Activated CD4-positive, alpha-beta T cell treated with anti-CD3 and anti-CD28 coated beads, Interleukin-2, amount 50 U/mL, for 24 hours (primary cell): Measurements from ENCODE around the gene PLEKHA6.

ENCODE experiments used
- DNase-seq, 2 donors: peaks; one replicate each; pipeline ENCODE4 v3.0.0-alpha.2; 2020; ENCODE audit warnings: low read depth in 1 of 2, low spot score in 1 of 2

The PLEKHA6 gene

DNA sequence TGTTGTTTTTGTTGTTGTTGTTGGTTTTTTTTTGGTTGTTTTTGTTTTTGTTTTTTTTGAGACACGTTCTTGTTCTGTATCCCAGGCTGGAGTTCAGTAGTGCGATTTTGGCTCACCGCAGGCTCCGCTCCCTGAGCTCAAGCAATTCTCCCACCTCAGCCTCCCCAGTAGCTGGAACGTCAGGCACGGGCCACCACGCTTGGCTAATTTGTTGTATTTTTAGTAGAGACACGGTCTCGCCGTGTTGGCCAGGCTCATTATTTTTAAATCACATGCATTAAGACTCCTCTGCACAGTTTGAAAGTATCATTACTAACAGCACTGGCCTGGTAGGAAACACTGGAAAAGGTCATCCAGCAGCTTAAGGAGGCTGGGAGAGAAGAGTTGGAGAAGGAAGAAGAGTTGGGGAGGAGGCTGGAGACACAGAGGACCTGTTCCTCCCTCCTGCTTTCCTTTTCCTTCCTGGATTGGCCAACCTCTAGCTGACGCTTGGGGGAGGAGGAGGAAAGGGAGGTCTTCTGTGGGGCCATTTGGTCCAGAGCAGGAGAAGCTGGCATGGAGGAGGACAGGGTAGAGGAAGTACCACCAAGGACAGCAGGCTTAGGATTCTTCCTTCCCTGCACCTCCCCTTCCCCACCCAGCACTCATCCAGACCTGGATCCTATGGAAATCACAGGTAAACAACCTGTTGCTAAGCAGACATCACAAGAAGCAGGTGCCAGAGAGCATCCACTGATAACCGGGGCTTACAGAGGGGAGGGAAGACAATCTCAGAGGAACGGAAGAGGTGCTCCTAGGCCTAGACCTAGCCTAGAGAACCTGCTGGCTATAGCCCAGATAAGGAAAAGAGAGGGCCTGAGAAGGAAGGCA lies 74.1 kb downstream of the PLEKHA6 start:
- no peak for DNase-seq

DNA sequence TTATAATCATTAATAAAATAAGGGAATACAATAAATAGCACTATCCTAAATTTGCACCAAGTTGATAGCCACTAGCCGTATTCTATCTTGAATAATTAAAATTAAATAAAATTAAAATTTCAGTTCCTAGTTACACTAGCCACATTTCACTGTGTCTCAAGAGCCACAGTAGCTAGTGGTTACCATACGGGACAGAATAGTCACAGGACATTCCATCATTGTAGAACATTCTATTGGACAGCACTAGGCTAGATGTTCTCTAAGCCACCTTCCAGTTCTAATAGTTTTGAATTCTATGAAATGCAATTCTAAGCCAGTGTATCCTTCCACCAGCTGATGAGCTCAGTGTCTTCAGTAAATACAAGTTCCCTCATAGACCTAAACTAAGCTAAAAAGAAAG lies 74.8 kb downstream of the PLEKHA6 start:
- no peak for DNase-seq

DNA sequence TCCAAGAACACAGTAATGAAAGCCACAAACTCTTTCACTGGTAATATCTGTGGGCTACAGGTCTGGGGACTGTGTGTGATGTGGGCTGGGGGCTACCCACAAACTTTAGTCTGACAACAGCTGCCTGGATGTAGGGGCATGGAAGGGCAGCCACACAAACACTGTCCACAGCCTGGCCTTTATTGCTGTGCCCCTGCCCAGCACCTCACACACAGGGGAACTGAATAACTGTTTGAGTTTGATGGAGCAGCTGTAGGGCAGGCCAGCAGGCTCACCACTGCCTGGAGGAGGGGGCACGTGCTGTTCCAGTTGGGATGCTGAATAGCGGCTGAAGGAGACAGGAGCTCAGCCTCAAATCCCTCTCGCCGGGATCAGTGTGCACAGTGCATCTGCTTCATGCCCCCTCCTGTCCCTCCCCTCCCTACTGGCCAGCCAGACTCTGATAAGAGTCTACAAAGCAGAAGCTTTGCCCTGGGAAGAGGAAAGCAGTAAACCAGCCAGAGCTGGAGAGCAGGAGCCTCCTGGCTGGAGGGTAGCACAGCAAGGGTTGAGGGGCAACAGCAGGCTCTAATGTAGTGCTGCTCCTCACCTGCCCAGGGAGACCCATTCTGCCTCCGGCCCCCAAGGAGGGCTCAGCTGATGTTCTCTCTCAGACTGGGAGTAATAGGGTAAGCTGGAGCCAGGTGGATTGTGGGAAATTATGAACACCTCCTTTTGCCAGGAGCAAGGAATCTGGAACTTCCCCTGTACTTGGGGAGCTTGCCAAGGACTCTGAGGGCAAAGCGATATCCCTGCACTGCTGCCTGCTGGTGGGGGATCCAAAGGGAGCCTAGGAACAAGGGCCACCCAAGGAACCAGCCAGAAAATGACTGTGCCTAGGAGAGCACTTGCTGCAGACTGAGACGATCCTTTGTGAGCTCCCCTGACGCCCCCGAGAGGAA lies 75.7 kb downstream of the PLEKHA6 start:
- no peak for DNase-seq

DNA sequence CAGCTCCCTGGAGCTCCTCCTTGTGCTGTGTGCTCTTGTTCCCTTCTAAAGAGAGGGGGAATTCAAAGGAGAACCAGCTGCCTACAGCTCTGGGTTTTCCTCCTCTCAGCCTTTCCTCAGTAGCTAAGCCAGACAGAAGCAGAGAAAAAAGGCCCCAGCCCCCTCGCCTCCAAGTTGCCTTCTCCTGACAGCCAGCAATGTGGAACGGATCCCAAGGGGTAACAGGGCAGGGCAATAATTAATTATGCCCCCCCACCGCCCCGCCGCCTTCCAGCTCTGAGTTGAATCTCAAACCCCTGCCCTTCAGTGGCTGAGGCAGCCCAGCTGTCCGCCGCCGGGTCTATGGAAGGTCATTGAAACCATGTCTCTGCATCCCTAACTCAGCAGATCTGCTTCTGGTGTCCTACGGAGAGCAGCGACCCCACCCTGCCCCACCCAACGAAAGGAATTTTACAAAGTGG lies 76.9 kb downstream of the PLEKHA6 start:
- no peak for DNase-seq

DNA sequence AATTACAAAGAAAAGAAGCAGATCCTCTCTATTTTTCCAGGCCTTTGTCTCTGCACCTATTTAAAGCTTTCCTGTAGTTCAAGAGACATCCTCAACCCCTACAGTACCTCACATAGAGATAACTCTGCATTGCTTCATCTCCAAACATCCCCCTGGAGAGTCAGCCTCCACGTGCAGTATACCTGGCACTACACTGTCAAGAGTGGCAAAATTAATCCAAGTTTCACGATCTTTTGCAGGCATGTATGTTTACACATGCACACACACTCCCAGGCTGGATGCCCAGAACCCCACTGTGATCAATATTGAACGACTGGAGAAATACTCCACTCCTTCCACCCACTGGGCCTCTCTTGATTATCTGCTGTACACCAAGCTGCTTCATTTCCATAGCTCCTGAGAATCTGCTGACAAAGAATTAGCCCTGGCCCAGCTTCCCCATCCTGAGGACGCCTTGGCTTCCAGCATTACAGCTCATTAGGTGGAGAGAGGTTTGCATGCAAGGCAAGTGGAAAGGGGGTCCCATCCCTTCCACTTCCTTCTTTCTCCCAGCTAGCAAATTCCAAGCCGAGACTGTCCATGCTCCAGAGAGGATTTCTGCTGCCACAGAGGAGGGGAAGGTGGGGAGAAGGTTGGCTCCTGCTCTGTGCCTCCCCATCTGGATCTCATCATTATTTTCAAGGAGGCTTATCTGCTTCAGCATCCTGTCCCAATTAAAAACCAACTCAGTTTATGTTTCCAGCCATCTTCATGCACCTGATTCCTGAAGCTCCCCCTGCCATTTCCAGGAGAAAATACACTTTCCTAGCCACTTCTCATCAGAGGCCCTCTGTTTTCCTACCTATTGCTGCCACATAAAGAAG lies 79.4 kb downstream of the PLEKHA6 start:
- DNase-seq: no peak

DNA sequence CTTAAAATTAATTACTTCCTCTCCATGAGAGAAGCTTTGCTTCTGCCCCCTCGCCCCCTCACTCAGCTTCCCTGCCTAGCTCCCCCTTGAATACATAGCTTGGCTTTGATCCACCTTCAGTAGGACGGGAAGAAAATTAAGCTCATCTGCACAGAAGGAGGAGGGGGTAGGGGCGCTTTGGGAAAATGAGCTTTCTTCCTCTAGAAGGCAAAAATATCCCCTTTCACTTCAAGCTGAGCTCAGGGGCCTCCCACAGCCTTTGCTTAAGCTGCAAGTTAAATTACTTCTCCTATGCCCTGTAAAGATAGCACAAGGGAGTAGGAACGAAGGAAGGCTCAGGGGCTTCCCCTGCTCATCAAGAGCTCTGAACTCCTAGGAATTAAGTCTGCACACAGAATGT lies 80.8 kb downstream of the PLEKHA6 start:
- no peak for DNase-seq

DNA sequence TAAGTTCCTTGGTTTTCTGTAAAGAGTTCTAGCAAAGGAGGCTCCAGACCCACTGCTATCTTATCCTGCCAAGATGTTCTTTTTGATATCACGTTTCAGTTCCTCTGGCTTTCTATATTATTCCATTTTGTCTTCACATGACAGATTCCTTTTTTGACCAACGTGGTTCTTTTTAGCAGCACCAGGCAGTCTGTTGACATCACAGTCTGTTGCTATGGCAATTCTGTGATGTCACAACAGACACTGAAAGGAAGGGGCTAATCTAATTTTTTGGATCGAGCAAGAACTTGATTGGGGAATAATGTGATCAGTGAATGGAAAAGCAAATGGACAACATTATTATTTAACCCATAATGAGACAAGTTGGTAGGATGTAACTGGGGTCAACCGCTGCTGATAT lies 81.5 kb downstream of the PLEKHA6 start:
- no peak for DNase-seq

DNA sequence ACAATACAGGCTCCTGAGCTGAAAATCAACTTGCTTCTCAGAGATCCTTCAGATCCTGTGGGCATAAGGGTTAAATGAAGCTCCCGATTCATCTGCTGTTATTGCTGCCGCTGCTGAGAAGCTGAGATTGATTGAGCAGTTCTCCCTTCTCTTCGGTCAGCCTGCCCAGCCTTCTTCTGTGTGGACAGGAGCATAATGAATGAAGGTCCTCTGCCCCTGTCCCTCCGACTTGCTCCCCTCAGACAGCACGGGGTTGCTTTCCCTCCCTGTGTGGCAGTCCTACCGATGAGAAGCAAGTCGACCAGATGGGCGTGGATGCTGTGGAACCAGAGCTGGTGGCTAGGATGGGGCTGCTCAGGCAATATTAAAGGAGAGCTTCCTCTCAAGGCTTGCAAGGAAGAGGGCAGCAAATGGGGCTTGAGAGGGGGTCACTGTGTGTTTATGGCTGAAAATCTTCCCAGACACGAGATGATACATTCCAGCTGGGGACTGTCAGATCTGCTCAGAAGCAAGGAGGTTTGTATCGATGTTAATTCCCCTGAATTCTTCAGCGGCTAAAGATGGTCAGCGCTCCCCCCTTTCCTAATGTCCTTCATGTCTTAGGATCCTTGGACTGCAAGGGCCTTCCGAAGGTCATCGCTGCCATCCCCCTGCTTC lies 82.0 kb downstream of the PLEKHA6 start:
- DNase-seq: no peak

DNA sequence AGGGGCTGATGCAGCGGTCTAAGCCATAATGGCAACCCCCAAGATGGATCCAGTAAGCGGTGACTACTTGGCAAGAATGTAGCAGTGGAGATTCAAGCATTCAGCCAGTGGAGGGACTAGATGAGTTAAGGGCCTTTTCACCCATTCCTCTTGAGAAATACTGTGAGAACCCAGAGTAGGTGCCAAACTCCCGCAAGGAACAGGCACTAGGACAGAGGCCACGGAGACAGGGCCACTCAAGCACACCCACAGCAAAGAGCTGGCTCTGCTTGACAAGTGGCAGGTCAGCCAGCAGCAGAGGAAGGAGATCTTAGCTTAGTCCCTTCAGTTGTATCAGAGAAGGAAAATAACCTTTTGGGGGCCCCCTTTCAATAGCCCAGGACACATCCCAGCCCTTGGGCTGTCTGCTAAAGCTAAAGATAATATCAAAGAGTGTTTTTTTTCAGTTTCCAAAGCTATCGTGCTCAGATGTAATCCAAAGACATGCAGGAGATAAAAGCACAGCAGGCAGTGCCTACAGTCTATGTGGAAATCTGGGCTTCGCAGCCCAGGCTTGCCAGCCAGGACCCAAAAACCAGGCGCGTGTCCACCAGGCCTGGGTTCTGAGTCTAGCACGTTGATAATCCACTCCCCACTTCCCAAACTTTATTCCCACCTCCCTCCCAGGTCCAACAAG lies 83.9 kb downstream of the PLEKHA6 start:
- no peak for DNase-seq

DNA sequence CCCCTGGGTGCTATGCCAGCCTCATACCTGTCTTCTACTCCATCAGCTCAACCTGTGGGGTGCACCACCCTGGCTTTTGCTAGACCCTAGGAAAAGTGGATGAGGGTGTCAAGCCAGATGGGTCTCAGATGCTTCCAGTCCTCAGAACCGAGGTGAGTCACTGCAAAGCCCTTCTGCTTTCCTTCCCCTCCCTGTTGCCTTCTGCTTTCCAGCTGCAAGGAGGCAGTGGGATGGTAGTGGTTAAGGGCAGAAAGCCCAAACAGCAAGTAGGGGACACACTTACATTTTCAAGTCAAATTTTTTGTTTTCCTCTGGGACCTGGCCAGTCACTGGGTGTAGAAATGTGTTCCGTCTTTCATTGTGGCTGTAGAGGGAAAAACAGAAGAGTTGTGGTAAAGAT lies 85.3 kb downstream of the PLEKHA6 start:
- DNase-seq: no peak

DNA sequence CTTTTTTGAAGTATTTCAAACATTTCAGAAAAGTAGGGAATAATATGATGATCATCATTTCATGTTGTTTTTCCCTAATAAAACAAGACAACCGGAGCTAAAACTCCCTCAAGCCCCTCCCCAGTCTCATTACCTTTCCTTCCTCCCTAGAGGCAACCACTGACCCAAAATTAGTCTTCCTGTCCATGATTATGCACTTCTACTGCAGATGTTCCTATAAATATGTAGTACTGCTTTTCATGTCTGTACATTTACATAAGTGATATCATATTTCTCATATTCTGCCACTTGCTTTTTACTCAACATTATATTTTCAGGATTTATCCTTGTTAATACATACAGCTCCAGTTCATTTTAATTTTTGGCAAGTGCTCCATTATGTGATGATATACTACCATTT lies 87.2 kb downstream of the PLEKHA6 start:
- DNase-seq: no peak

DNA sequence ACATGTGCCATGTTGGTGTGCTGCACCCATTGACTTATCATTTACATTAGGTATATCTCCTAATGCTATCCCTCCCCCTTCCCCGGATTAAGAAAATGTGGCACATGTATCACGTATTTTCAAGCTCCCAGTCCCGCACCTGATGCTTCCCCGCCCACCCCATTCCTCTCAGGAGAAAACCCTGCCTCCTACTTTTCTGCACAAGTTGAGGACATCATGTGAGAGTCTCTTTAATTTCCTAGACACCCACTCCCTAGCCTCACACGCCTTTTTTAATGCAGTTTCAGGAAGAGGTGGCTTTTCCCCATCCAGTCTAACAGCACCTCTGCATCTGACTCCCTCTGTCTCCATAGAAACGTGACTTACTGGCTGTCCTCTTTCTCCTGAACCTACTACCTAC lies 87.8 kb downstream of the PLEKHA6 start:
- DNase-seq: no peak

DNA sequence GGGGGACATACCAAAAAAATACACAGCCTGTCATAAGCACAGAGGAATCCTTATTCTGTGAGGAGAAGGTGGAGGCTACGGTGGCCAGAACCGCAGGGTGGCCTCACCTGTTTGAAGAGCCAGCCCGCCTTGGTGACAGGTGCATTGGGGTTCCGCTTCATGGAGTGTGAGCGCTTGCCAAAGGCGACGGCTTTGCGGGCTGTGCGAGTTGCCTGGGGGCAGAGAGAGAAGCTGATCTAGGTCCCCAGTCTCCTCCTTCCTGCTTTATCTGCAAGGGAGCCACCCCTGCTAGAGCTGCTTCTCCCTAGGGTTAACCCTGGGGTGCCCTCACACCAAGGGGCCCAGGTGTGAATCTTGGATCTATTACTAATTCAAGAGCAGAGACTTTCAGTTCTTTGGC lies 91.6 kb downstream of the PLEKHA6 start:
- no peak for DNase-seq

DNA sequence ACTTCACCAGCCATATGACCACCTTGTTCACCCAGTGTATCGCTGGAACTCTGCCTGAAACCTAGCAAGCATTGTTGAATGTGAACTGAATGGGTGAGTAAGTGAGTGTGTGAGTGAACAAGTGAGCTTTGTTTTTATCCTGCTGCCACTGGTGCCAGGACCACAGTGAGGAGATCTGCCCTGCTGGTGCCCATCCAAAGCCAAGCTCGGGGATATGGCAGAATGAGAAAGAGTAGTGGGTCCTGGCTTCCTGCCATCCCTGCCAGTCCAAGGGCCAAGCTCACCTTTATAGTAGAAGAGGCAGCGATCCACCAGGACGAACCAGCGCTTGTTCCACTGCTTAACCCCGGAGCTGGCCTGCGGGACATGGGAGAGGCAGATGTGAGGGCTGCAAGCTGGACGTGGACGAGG lies 92.5 kb downstream of the PLEKHA6 start:
- DNase-seq: no peak

DNA sequence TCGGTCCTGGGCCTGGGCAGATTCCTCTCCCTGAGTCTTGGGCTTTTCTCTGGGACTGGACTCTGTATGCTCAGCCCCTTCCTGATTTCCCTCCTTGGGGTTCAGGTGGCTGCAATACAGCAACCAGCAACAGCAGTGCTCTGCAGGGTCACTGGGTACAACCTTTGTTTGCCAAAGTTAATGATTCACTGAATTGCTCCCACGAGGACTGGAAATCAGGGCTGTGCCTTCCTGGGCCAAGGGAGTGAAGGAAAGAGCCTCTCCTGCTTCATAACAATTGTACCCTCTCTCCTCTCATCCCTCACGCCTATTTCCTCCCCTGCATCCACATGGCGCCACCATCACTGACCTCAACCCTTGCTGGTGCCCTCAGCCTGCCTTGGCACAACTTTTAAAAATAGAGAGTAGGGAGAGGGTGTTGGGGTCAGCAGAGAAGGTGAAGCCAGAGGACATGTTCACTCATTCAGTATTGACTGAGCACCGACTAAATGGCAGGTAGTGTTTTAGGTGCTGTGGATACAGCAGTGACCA lies 93.2 kb downstream of the PLEKHA6 start:
- DNase-seq: no peak

DNA sequence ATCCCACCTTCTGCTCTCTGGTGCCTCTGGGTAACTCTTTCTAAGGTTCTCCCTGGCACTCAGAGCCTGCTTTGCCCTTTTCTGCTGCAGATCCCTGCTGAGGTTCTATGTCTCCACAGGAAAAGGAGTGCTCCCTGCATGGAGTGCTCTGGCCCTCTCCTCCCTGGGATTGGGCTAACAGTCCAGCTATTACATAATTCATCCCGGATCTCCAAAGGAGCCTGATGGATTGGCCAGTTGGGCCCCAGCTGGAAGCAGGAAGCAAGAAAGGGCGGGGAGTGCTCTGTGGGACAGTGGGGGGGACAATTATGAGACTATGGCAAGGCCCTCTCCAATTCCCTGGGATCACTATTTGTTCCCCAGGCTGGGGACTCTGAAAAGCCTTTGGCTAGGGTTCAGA lies 94.1 kb downstream of the PLEKHA6 start:
- no peak for DNase-seq

DNA sequence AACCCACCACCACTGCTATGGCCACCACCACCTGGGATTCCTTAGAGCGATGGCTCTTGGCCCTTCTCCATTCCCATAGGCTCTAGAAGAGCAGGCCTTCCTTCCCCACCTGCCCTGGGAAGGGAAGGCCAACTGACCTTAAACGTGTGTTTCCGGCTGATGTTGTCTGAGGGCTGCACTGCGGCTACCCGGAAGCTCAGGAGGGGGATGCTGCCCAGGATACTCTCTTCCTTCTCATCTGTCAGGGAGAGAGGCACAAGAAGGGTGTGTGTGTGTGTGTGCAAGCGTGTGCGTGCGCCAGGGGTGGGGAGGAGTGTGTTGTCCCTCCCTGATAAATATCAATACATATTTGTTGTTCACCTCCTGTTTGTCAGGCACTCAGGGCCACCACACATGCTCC lies 94.9 kb downstream of the PLEKHA6 start:
- DNase-seq: no peak

DNA sequence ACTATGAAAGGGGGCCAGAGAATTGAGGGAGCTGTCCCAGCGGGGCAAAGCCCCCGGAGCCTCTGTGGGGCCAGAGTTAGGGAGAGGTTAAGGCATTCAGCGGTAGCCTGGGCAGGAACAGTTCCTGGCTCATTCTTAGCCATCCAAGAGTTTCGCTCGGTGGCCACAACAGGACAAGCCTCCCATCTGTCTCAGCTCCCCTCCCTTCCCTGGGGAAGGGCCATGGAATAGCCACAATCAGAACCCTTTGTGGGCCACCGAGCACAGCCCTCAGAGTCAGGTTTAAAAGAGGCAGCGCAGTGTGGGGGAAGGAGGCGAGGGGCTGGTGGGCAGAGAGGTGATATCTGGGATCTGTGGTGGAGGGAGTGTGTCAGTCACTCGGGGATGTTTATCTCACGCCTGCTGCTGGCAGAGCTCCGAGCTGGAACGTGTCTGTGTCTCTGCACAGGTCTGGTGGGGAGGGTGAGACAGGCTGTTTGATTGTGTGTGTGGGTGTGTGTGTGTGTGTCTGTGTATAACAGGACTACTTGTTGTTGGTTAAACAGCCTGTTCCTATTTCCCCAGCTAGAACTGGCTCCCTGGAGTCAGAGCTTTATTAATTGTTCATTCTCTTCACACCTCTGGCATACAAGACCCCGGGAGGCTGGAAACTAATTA lies 96.3 kb downstream of the PLEKHA6 start:
- DNase-seq: no peak

DNA sequence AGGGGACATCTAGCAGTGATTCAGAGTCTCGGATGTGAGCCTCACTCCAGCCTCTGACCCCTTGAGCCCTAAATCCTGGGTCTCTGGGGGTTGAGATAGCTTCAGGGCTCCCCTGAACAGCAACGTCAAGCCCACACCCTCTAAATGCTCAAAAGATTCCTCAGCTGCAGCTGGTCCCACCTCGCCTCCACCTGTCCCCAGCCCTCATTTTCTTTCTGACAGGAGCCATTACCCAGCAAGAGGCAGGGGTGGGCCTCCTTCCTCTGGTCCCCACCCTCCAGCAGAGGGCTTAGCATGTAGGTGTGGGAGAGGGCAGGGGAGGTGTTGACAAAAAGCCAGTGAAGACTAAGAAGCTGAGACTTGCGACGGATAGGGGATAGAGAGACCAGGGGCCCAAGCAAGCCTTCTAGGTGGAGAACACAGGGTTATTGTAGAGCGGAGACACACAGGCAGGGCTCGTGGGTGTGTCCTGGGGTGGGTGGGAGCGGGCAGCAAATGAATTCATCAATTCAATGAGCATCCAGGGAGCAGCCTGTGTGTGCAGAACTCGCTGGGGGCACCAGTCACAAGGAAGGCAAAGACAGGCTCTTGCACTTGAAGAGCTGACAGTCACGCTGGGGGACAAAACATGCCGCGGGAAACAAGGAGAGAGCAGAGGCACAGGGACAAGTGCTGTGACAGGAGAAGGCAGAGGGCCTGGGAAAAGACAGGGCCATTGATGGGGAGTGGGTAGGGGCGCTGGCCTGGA lies 97.0 kb downstream of the PLEKHA6 start:
- DNase-seq: no peak
